HEK293 (cell line): ENCODE measurements around the gene FAH.

Experiments used
- CTCF ChIA-PET: fragments of 350-600 bp; formaldehyde crosslinking; extraction: SDS; loops from one replicate; lab custom pipeline; 2021; ENCODE audit warnings: antibody characterized with exemption; lab: Yijun Ruan, JAX
- POLR2A ChIA-PET: fragments of 300-600 bp; formaldehyde crosslinking; extraction: SDS; loops from one replicate; lab custom pipeline; 2020; ENCODE audit warnings: antibody characterized with exemption, inconsistent platforms; lab: Yijun Ruan, JAX
- H3K27ac ChIP-seq: fragments of 200-500 bp; sonication (Bioruptor generic); 2 replicates; pipeline ENCODE4 v1.5.1; 2014; ENCODE audit warnings: low read depth, low read length, control low read depth, inconsistent platforms; ENCODE audit errors: extremely low read depth
- H3K36me3 ChIP-seq, 2 experiments: fragments of 200-500 bp in 1 of 2; sonication (Bioruptor generic) in 1 of 2; 1 replicate in 1 of 2; 2 replicates in 1 of 2; pipeline ENCODE4 v1.5.1; 2014 to 2017; ENCODE audit warnings: inconsistent platforms in 2 of 2, low read length in 2 of 2; ENCODE audit not compliant: control insufficient read depth in 2 of 2, insufficient read depth in 1 of 2
- H3K4me1 ChIP-seq: fragments of 200-500 bp; sonication (Bioruptor generic); 2 replicates; pipeline ENCODE4 v1.5.1; 2014; ENCODE audit warnings: mild to moderate bottlenecking, low read length, inconsistent platforms; ENCODE audit not compliant: control insufficient read depth, insufficient read depth
- H3K4me3 ChIP-seq: 2 replicates; pipeline ENCODE4 v1.5.1; 2011; ENCODE audit warnings: low read depth, mild to moderate bottlenecking, control low read depth, low read length, moderate library complexity
- H3K9me3 ChIP-seq: fragments of 200-500 bp; sonication (Bioruptor generic); 2 replicates; pipeline ENCODE4 v1.5.1; 2014; ENCODE audit warnings: low read depth, low read length, inconsistent platforms; ENCODE audit not compliant: control insufficient read depth, insufficient read depth
- KLF9 ChIP-seq: fragments of 450-650 bp; formaldehyde crosslinking; IDR thresholded peaks from 2 replicates; pipeline ENCODE4 v1.5.1; 2016; ENCODE audit warnings: missing biosample characterization, missing genetic modification characterization, low read depth
- RBAK ChIP-seq: fragments of 450-650 bp; formaldehyde crosslinking; IDR thresholded peaks from 2 replicates; pipeline ENCODE4 v1.5.1; 2016; ENCODE audit warnings: missing biosample characterization, missing genetic modification characterization
- SCRT1 ChIP-seq: fragments of 450-650 bp; formaldehyde crosslinking; IDR thresholded peaks from 2 replicates; pipeline ENCODE4 v1.5.1; 2016; ENCODE audit warnings: missing biosample characterization, missing genetic modification characterization, borderline replicate concordance
- SP2 ChIP-seq: fragments of 450-650 bp; formaldehyde crosslinking; IDR thresholded peaks from 2 replicates; pipeline ENCODE4 v1.5.1; 2016; ENCODE audit warnings: missing biosample characterization, missing genetic modification characterization
- WT1 ChIP-seq: fragments of 450-650 bp; formaldehyde crosslinking; IDR thresholded peaks from 2 replicates; pipeline ENCODE4 v1.5.1; 2016; ENCODE audit warnings: missing biosample characterization, missing genetic modification characterization
- ZEB2 ChIP-seq: fragments of 450-650 bp; formaldehyde crosslinking; IDR thresholded peaks from 2 replicates; pipeline ENCODE4 v1.5.1; 2016; ENCODE audit warnings: missing biosample characterization, missing genetic modification characterization
- ZNF138 ChIP-seq: fragments of 450-650 bp; formaldehyde crosslinking; IDR thresholded peaks from 2 replicates; pipeline ENCODE4 v1.5.1; 2016; ENCODE audit warnings: missing biosample characterization, missing genetic modification characterization, borderline replicate concordance
- ZNF239 ChIP-seq: fragments of 450-650 bp; formaldehyde crosslinking; IDR thresholded peaks from 2 replicates; pipeline ENCODE4 v1.5.1; 2016; ENCODE audit warnings: missing biosample characterization, missing genetic modification characterization
- ZNF521 ChIP-seq: fragments of 450-650 bp; formaldehyde crosslinking; IDR thresholded peaks from 2 replicates; pipeline ENCODE4 v1.5.1; 2017; ENCODE audit warnings: missing biosample characterization, mild to moderate bottlenecking, missing genetic modification characterization
- ZNF530 ChIP-seq: fragments of 450-650 bp; formaldehyde crosslinking; IDR thresholded peaks from 2 replicates; pipeline ENCODE4 v1.5.1; 2016; ENCODE audit warnings: low read depth, missing biosample characterization, missing genetic modification characterization
- ZNF544 ChIP-seq: fragments of 450-650 bp; formaldehyde crosslinking; IDR thresholded peaks from 2 replicates; pipeline ENCODE4 v1.5.0; 2017; ENCODE audit warnings: missing biosample characterization, missing genetic modification characterization
- ZNF585B ChIP-seq: fragments of 450-650 bp; formaldehyde crosslinking; IDR thresholded peaks from 2 replicates; pipeline ENCODE4 v1.5.1; 2016; ENCODE audit warnings: missing biosample characterization, missing genetic modification characterization
- ZNF707 ChIP-seq: fragments of 450-650 bp; formaldehyde crosslinking; IDR thresholded peaks from 2 replicates; pipeline ENCODE4 v1.5.1; 2016; ENCODE audit warnings: missing biosample characterization, missing genetic modification characterization
- ZNF776 ChIP-seq: fragments of 450-650 bp; formaldehyde crosslinking; IDR thresholded peaks from 2 replicates; pipeline ENCODE4 v1.5.0; 2017; ENCODE audit warnings: missing biosample characterization, missing genetic modification characterization, borderline replicate concordance
- TF ChIP-seq, protein P1 (sequence below): fragments of 450-650 bp; formaldehyde crosslinking; IDR thresholded peaks from 2 replicates; pipeline ENCODE4 v1.5.1; 2016; ENCODE audit warnings: missing biosample characterization, missing genetic modification characterization
- TF ChIP-seq, protein P2 (sequence below): fragments of 450-650 bp; formaldehyde crosslinking; IDR thresholded peaks from 2 replicates; pipeline ENCODE4 v1.5.1; 2017; ENCODE audit warnings: missing biosample characterization, missing genetic modification characterization
- TF ChIP-seq, protein P3 (sequence below): fragments of 450-650 bp; formaldehyde crosslinking; IDR thresholded peaks from 2 replicates; pipeline ENCODE4 v1.5.1; 2016; ENCODE audit warnings: missing biosample characterization, missing genetic modification characterization
- TF ChIP-seq, protein P4 (sequence below): fragments of 450-650 bp; formaldehyde crosslinking; IDR thresholded peaks from 2 replicates; pipeline ENCODE4 v1.5.1; 2016; ENCODE audit warnings: missing biosample characterization, missing genetic modification characterization
- TF ChIP-seq, protein P5 (sequence below): fragments of 450-650 bp; IDR thresholded peaks from 2 replicates; pipeline ENCODE4 v1.5.1; 2018; ENCODE audit warnings: missing biosample characterization, mild to moderate bottlenecking, missing genetic modification characterization
- TF ChIP-seq, protein P6 (sequence below): fragments of 450-650 bp; formaldehyde crosslinking; IDR thresholded peaks from 2 replicates; pipeline ENCODE4 v1.5.1; 2017; ENCODE audit warnings: missing biosample characterization, missing genetic modification characterization

FAH gene

DNA sequence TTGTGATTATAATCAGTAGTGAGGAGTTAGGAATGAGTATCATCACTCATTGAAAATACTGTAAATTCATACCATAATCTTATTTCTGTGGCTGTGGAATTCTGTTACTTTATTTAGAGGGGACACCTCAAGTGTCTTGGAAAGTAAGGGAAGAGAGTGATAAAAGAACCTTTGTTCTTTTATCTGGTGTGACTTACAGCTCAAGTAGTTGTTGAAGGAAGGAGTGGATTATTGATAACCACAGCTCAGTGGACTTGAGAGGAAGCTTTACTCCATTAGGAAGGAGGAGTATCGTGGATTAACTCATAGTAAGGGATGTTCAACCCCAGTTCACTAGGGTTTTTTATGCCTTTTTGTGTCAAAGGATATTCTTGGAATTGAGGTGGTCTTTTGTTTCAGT is 32.2 kb upstream of the FAH start:
- POLR2A ChIA-PET: no interaction called here
- Histone ChIP-seq H3K36me3 (peaks cover 14 to 21% of the 10 kb centered on the region in 2 experiments; a peak in 2 of 3 replicates), H3K27ac (no peak overlapping the region), H3K9me3 (no peaks in the 10 kb centered on the region), H3K4me1 (peaks cover 25% of the 10 kb centered on the region), H3K4me3 (no peak overlapping the region)
- CTCF ChIA-PET: interaction anchor here (0.7 kb wide), 1 partner anchor 128 kb away, joined by 5 read pairs; no protein-coding TSS in a partner anchor
- TF ChIP-seq ZNF521 (tag by site-specific recombination) (no peak), KLF9 (no peak), ZNF585B (tag by site-specific recombination) (no peak), ZNF707 (tag by site-specific recombination) (no peak), ZNF138 (tag by site-specific recombination) (no peak), ZEB2 (no peak), ZNF530 (no peak), WT1 (no peak), SP2 (no peak), ZNF544 (tag by site-specific recombination) (no peak), RBAK (tag by site-specific recombination) (no peak), ZNF239 (tag by site-specific recombination) (no peak), ZNF776 (tag by site-specific recombination) (no peak), SCRT1 (tag by site-specific recombination) (no peak)
- TF ChIP-seq, protein P1, sequence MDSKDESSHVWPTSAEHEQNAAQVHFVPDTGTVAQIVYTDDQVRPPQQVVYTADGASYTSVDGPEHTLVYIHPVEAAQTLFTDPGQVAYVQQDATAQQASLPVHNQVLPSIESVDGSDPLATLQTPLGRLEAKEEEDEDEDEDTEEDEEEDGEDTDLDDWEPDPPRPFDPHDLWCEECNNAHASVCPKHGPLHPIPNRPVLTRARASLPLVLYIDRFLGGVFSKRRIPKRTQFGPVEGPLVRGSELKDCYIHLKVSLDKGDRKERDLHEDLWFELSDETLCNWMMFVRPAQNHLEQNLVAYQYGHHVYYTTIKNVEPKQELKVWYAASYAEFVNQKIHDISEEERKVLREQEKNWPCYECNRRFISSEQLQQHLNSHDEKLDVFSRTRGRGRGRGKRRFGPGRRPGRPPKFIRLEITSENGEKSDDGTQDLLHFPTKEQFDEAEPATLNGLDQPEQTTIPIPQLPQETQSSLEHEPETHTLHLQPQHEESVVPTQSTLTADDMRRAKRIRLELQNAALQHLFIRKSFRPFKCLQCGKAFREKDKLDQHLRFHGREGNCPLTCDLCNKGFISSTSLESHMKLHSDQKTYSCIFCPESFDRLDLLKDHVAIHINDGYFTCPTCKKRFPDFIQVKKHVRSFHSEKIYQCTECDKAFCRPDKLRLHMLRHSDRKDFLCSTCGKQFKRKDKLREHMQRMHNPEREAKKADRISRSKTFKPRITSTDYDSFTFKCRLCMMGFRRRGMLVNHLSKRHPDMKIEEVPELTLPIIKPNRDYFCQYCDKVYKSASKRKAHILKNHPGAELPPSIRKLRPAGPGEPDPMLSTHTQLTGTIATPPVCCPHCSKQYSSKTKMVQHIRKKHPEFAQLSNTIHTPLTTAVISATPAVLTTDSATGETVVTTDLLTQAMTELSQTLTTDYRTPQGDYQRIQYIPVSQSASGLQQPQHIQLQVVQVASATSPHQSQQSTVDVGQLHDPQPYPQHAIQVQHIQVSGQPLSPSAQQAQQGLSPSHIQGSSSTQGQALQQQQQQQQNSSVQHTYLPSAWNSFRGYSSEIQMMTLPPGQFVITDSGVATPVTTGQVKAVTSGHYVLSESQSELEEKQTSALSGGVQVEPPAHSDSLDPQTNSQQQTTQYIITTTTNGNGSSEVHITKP: no peak
- TF ChIP-seq, protein P2, sequence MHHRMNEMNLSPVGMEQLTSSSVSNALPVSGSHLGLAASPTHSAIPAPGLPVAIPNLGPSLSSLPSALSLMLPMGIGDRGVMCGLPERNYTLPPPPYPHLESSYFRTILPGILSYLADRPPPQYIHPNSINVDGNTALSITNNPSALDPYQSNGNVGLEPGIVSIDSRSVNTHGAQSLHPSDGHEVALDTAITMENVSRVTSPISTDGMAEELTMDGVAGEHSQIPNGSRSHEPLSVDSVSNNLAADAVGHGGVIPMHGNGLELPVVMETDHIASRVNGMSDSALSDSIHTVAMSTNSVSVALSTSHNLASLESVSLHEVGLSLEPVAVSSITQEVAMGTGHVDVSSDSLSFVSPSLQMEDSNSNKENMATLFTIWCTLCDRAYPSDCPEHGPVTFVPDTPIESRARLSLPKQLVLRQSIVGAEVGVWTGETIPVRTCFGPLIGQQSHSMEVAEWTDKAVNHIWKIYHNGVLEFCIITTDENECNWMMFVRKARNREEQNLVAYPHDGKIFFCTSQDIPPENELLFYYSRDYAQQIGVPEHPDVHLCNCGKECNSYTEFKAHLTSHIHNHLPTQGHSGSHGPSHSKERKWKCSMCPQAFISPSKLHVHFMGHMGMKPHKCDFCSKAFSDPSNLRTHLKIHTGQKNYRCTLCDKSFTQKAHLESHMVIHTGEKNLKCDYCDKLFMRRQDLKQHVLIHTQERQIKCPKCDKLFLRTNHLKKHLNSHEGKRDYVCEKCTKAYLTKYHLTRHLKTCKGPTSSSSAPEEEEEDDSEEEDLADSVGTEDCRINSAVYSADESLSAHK (tag by site-specific recombination): no peak
- TF ChIP-seq, protein P3, sequence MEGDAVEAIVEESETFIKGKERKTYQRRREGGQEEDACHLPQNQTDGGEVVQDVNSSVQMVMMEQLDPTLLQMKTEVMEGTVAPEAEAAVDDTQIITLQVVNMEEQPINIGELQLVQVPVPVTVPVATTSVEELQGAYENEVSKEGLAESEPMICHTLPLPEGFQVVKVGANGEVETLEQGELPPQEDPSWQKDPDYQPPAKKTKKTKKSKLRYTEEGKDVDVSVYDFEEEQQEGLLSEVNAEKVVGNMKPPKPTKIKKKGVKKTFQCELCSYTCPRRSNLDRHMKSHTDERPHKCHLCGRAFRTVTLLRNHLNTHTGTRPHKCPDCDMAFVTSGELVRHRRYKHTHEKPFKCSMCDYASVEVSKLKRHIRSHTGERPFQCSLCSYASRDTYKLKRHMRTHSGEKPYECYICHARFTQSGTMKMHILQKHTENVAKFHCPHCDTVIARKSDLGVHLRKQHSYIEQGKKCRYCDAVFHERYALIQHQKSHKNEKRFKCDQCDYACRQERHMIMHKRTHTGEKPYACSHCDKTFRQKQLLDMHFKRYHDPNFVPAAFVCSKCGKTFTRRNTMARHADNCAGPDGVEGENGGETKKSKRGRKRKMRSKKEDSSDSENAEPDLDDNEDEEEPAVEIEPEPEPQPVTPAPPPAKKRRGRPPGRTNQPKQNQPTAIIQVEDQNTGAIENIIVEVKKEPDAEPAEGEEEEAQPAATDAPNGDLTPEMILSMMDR (tag by site-specific recombination): no peak
- TF ChIP-seq, protein P4, sequence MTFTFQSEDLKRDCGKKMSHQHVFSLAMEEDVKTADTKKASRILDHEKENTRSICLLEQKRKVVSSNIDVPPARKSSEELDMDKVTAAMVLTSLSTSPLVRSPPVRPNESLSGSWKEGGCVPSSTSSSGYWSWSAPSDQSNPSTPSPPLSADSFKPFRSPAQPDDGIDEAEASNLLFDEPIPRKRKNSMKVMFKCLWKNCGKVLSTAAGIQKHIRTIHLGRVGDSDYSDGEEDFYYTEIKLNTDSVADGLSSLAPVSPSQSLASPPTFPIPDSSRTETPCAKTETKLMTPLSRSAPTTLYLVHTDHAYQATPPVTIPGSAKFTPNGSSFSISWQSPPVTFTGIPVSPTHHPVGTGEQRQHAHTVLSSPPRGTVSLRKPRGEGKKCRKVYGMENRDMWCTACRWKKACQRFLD (tag by site-specific recombination): no peak
- TF ChIP-seq, protein P5, sequence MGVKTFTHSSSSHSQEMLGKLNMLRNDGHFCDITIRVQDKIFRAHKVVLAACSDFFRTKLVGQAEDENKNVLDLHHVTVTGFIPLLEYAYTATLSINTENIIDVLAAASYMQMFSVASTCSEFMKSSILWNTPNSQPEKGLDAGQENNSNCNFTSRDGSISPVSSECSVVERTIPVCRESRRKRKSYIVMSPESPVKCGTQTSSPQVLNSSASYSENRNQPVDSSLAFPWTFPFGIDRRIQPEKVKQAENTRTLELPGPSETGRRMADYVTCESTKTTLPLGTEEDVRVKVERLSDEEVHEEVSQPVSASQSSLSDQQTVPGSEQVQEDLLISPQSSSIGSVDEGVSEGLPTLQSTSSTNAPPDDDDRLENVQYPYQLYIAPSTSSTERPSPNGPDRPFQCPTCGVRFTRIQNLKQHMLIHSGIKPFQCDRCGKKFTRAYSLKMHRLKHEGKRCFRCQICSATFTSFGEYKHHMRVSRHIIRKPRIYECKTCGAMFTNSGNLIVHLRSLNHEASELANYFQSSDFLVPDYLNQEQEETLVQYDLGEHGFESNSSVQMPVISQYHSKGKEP (tag by site-specific recombination): no peak
- TF ChIP-seq, protein P6, sequence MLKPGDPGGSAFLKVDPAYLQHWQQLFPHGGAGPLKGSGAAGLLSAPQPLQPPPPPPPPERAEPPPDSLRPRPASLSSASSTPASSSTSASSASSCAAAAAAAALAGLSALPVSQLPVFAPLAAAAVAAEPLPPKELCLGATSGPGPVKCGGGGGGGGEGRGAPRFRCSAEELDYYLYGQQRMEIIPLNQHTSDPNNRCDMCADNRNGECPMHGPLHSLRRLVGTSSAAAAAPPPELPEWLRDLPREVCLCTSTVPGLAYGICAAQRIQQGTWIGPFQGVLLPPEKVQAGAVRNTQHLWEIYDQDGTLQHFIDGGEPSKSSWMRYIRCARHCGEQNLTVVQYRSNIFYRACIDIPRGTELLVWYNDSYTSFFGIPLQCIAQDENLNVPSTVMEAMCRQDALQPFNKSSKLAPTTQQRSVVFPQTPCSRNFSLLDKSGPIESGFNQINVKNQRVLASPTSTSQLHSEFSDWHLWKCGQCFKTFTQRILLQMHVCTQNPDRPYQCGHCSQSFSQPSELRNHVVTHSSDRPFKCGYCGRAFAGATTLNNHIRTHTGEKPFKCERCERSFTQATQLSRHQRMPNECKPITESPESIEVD (tag by site-specific recombination): no peak
